Naive thymus-derived CD4-positive, alpha-beta T cell (primary cell): Measurements from ENCODE around the gene ACOXL. TPM values are rescaled to one million over a fixed set of nuclear protein-coding genes. Genes with fewer than 3 reads are reported as not detected.
A peak's percentile ranks its signal among the peaks of the same experiment; 100 is the strongest.
"Not testable (repeated sequence)": the region's sequence is repeated elsewhere in the genome, so short reads cannot be mapped to it uniquely, and the experiment has no call there.

Experiments used
- ATAC-seq: fragments of 150-1000 bp; cut with Tn5 transposase; 2 replicates; pipeline ENCODE4 v1.10.0; 2021; ENCODE audit warnings: mild to moderate bottlenecking, moderate library complexity
- CTCF ChIA-PET: fragments of 350-600 bp; sonication (Branson Sonifier 250); formaldehyde crosslinking; loops from one replicate; lab custom pipeline; 2021; ENCODE audit warnings: antibody characterized with exemption; lab: Charles Lee
- POLR2A ChIA-PET: fragments of 350-600 bp; sonication (Branson Sonifier 250); formaldehyde crosslinking; loops from one replicate; lab custom pipeline; 2021; ENCODE audit warnings: antibody characterized with exemption, inconsistent platforms; lab: Charles Lee
- DNase-seq, 9 donors: peaks; one replicate each; pipeline versions ENCODE4 v3.0.0 to v3.0.0-alpha.2; 2020 to 2022; ENCODE audit warnings: mixed read lengths in 1 of 9
- H3K27ac ChIP-seq: one replicate; pipeline ENCODE4 v1.7.0; 2013; ENCODE audit warnings: mild to moderate bottlenecking, low read depth, low read length, moderate library complexity
- H3K27me3 ChIP-seq, 2 donors: one replicate each; pipeline ENCODE4 v1.7.0; 2013; ENCODE audit warnings: low read length in 2 of 2, mild to moderate bottlenecking in 2 of 2, moderate library complexity in 2 of 2; ENCODE audit not compliant: control insufficient read depth in 2 of 2, insufficient read depth in 2 of 2
- H3K36me3 ChIP-seq, 3 experiments: 1 replicate in 2 of 3; 2 replicates in 1 of 3; pipeline ENCODE4 v1.7.0; 2013; ENCODE audit warnings: low read length in 3 of 3, mild to moderate bottlenecking in 3 of 3, moderate library complexity in 1 of 3; ENCODE audit not compliant: insufficient read depth in 3 of 3, control insufficient read depth in 2 of 3
- H3K4me1 ChIP-seq, 2 donors: one replicate each; pipeline ENCODE4 v1.7.0; 2013; ENCODE audit warnings: low read length in 2 of 2, mild to moderate bottlenecking in 2 of 2, moderate library complexity in 1 of 2; ENCODE audit not compliant: control insufficient read depth in 2 of 2, insufficient read depth in 2 of 2
- H3K4me3 ChIP-seq: 2 replicates; pipeline ENCODE4 v1.7.0; 2013; ENCODE audit warnings: mild to moderate bottlenecking, low read length
- H3K9me3 ChIP-seq, 3 experiments: 1 replicate in 2 of 3; 2 replicates in 1 of 3; pipeline ENCODE4 v1.7.0; 2013; ENCODE audit warnings: low read length in 3 of 3; ENCODE audit not compliant: control insufficient read depth in 2 of 3
- H3K27ac Mint-ChIP-seq, 9 donors: one replicate each; pipeline ENCODE4 v1.8.0; 2020 to 2022; ENCODE audit warnings: mixed read lengths in 9 of 9, mild to moderate bottlenecking in 8 of 9, moderate library complexity in 5 of 9, inconsistent platforms in 2 of 9
- H3K27me3 Mint-ChIP-seq, 5 donors: one replicate each; pipeline ENCODE4 v1.8.0; 2021 to 2022; ENCODE audit warnings: mixed read lengths in 5 of 5, mild to moderate bottlenecking in 1 of 5
- H3K36me3 Mint-ChIP-seq, 5 donors: one replicate each; pipeline ENCODE4 v1.8.0; 2020 to 2022; ENCODE audit warnings: mixed read lengths in 5 of 5, mild to moderate bottlenecking in 3 of 5, inconsistent platforms in 1 of 5
- H3K4me1 Mint-ChIP-seq, 7 donors: one replicate each; pipeline ENCODE4 v1.8.0; 2020 to 2022; ENCODE audit warnings: mixed read lengths in 7 of 7, mild to moderate bottlenecking in 3 of 7, inconsistent platforms in 1 of 7
- H3K4me3 Mint-ChIP-seq, 10 donors: one replicate each; pipeline ENCODE4 v1.8.0; 2020 to 2022; ENCODE audit warnings: mild to moderate bottlenecking in 10 of 10, mixed read lengths in 10 of 10, moderate library complexity in 6 of 10, inconsistent platforms in 2 of 10
- H3K9me3 Mint-ChIP-seq, 11 donors: one replicate each; pipeline ENCODE4 v1.8.0; 2020 to 2022; ENCODE audit warnings: mixed read lengths in 11 of 11, mild to moderate bottlenecking in 4 of 11, inconsistent platforms in 1 of 11, moderate library complexity in 1 of 11
- intact Hi-C, 2 donors: fragments of 100-400 bp; cut with micrococcal nuclease; formaldehyde crosslinking; loops; one replicate each; pipeline ENCODE4 v1.15.1; 2023
- polyA plus RNA-seq, 2 donors: library from polyadenylated mRNA; unstranded; fragments of 300-500 nt; fragmentation: Illumina TruSeq; gene quantifications; one replicate each; pipeline ENCODE4 v1.2.3, GENCODE V29; 2021
- total RNA-seq, 6 experiments: library from RNA in 5 of 6; stranded (reverse) in 5 of 6; gene quantifications; 1 replicate in 5 of 6; 2 replicates in 1 of 6; pipeline ENCODE4 v1.2.3 and lab custom pipeline; 2021 to 2026

Gene ACOXL
- total and polyA plus RNA-seq, 7 experiments from 2014 or later: 0.29 TPM; not detected in 6

DNA sequence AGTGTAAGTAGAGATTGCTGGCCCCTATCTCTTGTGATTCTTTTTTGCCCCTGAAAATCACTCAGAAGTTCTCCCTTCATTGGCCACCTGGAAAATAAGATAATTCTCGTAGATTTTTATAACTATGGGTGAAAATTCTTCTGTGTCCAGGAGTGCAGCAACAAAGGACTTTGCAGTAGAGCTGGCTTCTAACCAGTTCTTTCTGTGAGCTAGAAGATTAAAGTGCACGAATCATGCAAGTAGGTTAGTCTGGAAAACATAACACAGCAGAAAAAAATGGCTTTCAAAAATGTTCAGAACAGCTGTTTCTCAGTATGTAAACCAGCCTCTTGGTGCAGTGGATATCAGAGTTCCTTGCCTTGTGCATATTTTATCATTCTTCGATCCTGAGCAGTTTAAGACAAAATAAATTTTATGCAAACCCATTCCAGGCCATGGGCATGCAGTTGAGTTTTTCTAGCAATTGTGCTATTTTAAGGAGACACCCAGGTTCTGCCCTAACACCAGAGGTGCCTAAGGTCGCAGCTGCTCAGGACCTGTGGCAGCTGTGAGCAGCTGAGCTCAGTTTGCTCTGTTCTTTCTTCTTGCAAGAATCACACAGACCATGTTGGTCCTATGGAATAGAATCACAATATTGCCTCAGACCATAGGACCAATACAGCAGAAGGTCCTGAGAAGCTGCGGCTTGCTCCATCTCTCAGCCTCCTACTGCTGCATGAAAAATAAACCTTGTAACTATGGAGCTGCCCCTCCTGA, 307.4 kb downstream of the ACOXL start:
- Mint-ChIP-seq H3K27me3 (peaks cover 4 to 35% (median 6%) of the 10 kb centered on the region in 5 donors), H3K4me1 (peaks cover 0 to 23% (median 16%) of the 10 kb centered on the region in 7 donors), H3K4me3 (no peak overlapping the region), H3K9me3 (no peaks in the 10 kb centered on the region), H3K27ac (no peak overlapping the region), H3K36me3 (no peaks in the 10 kb centered on the region)
- no peaks in the 10 kb centered on the region for H3K4me1 ChIP-seq
- DNase-seq (no peak), ATAC-seq (no peak)
- intact Hi-C loops: no loop called here
- no peak overlapping the region for H3K4me3 ChIP-seq
- no peaks in the 10 kb centered on the region for H3K27me3 ChIP-seq
- ChIA-PET CTCF (no interaction called here), POLR2A (no interaction called here)
- H3K9me3 ChIP-seq: no peaks in the 10 kb centered on the region
- H3K36me3 ChIP-seq: no peaks in the 10 kb centered on the region
- no peak overlapping the region for H3K27ac ChIP-seq

DNA sequence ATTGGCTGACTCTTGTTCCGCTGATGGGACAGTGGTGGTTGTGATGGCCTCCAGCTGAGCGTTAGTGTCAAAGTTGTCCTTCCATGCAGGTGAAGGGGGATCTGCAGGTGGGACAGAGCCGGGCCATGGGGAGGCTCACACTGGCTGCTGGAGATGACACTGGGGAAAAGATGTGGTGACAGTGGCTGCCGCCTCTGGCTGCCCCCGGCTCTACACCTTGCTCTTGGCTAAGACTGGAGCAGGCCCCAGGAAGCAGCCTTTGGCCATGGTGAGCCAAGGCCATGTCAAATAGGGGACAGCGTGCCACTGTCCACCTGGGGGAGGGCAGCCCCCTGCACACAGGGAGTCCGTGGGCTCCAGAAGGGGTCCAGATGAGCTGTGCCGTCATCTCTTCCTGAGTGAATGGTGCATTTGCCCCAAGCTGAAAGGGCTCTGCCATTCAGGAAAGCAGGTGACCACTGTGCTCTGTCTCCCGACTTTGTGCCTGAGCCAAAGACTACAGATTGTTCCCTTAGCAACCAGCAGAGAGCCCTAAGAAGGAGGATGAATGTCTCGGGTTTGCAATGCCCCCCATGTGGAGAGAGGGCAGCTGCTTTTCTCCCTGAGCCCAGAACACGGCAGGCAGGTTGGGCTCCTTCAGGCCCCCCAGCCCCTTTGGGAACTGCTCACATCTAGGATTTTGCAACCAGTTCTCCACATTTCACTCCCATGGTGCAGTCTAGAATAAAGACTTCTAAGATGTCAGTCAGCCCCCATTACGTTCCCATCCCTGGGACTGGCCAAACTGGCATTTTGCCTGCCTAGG, 309.2 kb downstream of the ACOXL start:
- intact Hi-C loops: no loop called here
- peaks cover 4 to 28% (median 6%) of the 10 kb centered on the region in 5 donors for H3K27me3 Mint-ChIP-seq
- peaks cover 0 to 2% (median 0%) of the 10 kb centered on the region in 5 donors for H3K36me3 Mint-ChIP-seq
- H3K4me1 Mint-ChIP-seq: peaks cover 0 to 24% (median 20%) of the 10 kb centered on the region in 7 donors
- no peak overlapping the region for H3K4me3 ChIP-seq
- no peak for DNase-seq
- no peaks in the 10 kb centered on the region for H3K4me1 ChIP-seq
- ChIA-PET CTCF (no interaction called here), POLR2A (no interaction called here)
- H3K27ac ChIP-seq: no peak overlapping the region
- no peak for ATAC-seq
- peak overlapping the region in 1 of 10 donors; percentile 11 for H3K4me3 Mint-ChIP-seq
- H3K9me3 Mint-ChIP-seq: peaks cover 0 to 7% (median 0%) of the 10 kb centered on the region in 11 donors
- no peaks in the 10 kb centered on the region for H3K27me3 ChIP-seq
- H3K9me3 ChIP-seq: no peaks in the 10 kb centered on the region
- no peaks in the 10 kb centered on the region for H3K36me3 ChIP-seq
- no peak overlapping the region for H3K27ac Mint-ChIP-seq

DNA sequence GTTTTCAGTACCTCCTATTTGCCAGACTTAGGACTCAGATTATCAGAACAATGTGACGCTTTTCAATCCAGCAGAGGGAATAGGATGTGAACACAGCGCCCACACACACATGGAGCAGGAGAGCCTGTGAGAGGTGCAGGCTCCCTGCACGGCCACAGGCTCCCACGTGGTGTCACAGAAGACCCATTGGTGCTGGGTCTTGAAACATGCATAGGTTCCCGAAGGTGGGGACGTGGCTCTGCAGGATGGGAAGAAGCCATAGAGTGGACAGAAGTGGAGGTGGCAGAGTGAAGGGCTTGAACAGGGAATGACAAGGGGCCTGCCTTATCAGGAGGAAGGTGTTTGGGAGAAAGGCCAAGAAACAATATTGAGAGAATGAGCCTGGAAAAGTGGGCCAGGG, 309.9 kb downstream of the ACOXL start:
- Mint-ChIP-seq H3K27me3 (peaks cover 4 to 24% (median 6%) of the 10 kb centered on the region in 5 donors), H3K36me3 (peaks cover 0 to 8% (median 0%) of the 10 kb centered on the region in 5 donors), H3K27ac (peak overlapping the region in 1 of 9 donors; percentile 51), H3K9me3 (peaks cover 0 to 10% (median 0%) of the 10 kb centered on the region in 11 donors), H3K4me3 (peak overlapping the region in 1 of 10 donors; percentile 11), H3K4me1 (peaks cover 0 to 24% (median 20%) of the 10 kb centered on the region in 7 donors)
- ATAC-seq (no peak), DNase-seq (no peak)
- ChIA-PET POLR2A (no interaction called here), CTCF (no interaction called here)
- no peak overlapping the region for H3K4me3 ChIP-seq
- no peaks in the 10 kb centered on the region for H3K36me3 ChIP-seq
- intact Hi-C loops: no loop called here
- H3K9me3 ChIP-seq: no peaks in the 10 kb centered on the region
- no peaks in the 10 kb centered on the region for H3K27me3 ChIP-seq
- H3K27ac ChIP-seq: no peak overlapping the region
- H3K4me1 ChIP-seq: no peaks in the 10 kb centered on the region

DNA sequence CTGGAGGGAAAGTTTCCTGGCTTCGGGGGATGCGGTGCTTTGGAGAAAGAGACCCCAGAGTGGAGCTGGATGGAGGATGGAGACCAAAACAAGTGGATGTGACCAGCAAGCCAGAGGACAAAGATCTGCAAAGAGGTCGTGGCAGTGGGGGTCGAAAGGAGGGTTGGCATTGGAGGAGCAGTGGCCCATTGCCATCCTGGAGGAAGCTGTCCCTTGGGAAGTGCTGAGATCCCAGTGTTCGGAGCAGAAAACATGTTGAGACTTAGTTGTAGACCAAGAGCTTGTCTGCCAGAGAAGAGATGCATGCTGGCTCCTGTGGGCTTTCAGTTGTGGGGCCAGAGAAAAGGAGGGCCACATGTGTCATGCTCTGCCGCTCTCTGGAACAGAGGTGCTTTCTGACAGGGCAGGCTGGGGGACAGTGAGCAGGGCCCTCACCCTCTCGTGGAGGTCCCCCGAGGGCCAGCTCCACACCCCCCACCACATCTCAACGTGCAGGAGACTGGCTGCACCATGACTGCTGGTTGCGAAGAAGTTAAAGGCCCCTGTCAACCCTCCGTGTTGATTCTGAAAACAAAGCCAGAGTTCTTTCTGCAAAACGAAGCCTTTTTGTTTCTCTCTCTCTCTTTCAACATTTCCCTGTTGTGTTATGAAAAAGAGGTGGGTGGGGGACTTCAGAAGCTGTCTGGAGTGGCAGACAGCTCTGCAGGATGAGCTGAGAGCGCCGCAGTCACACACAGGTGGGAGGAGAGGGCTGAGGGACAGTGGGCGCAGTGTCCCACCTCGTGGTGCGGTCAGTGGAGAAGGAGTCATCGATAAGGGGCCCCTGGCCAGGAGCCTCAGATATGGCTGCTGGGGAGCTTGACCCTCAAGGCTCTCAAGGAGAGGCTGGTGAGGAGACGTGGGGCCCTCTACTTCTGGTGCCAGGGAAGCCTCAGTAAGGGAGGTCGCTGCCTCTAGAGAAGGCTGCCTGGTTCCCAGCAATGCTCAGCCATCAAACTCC, 310.7 kb downstream of the ACOXL start:
- Histone ChIP-seq H3K4me3 (no peak overlapping the region), H3K9me3 (no peaks in the 10 kb centered on the region), H3K4me1 (no peaks in the 10 kb centered on the region), H3K36me3 (no peaks in the 10 kb centered on the region), H3K27me3 (no peaks in the 10 kb centered on the region), H3K27ac (no peak overlapping the region)
- Mint-ChIP-seq H3K9me3 (peaks cover 0 to 11% (median 0%) of the 10 kb centered on the region in 11 donors), H3K27me3 (peaks cover 4 to 24% (median 6%) of the 10 kb centered on the region in 5 donors), H3K27ac (peak overlapping the region in 4 of 9 donors; percentile 25 to 85 (median 56)), H3K36me3 (peaks cover 0 to 8% (median 0%) of the 10 kb centered on the region in 5 donors), H3K4me3 (peak overlapping the region in 3 of 10 donors; percentile 10 to 32 (median 11)), H3K4me1 (peaks cover 0 to 24% (median 20%) of the 10 kb centered on the region in 7 donors)
- intact Hi-C loops: no loop called here
- peak in 1 of 9 donors; percentile 53 for DNase-seq
- CTCF ChIA-PET: interaction anchor here (0.6 kb wide), 1 partner anchor 40 kb away, joined by 7 read pairs; no protein-coding TSS in a partner anchor
- peak; percentile 36 for ATAC-seq
- POLR2A ChIA-PET: no interaction called here

DNA sequence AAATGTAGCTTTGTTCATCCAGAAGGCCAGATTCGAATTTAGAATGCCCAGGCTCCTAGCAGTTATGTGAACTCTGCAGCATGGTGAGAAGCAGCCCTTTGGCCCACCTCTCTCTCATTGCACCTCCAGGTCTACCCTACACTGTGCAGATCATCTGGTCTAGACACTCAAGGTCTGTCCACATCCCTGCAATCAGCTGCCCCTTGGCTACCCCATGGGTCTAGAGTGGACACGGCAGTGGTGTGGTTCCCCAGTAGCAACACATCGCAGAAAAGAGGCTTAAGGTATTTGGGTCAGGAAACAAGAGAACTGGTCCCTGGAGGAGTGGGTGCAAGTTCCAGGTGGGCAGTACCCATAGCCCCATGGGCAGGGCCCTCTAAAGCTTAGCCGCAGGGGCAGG, 311.7 kb downstream of the ACOXL start:
- H3K4me1 ChIP-seq: no peaks in the 10 kb centered on the region
- H3K4me3 ChIP-seq: no peak overlapping the region
- no peak for ATAC-seq
- H3K9me3 ChIP-seq: no peaks in the 10 kb centered on the region
- POLR2A ChIA-PET: no interaction called here
- Mint-ChIP-seq H3K9me3 (peaks cover 0 to 13% (median 0%) of the 10 kb centered on the region in 11 donors), H3K4me1 (peaks cover 0 to 21% (median 18%) of the 10 kb centered on the region in 7 donors), H3K4me3 (no peak overlapping the region), H3K36me3 (peaks cover 0 to 8% (median 0%) of the 10 kb centered on the region in 5 donors), H3K27me3 (peaks cover 4 to 29% (median 6%) of the 10 kb centered on the region in 5 donors), H3K27ac (no peak overlapping the region)
- H3K36me3 ChIP-seq: no peaks in the 10 kb centered on the region
- intact Hi-C loops: no loop called here
- no peaks in the 10 kb centered on the region for H3K27me3 ChIP-seq
- no peak for DNase-seq
- no peak overlapping the region for H3K27ac ChIP-seq
- CTCF ChIA-PET: no interaction called here

DNA sequence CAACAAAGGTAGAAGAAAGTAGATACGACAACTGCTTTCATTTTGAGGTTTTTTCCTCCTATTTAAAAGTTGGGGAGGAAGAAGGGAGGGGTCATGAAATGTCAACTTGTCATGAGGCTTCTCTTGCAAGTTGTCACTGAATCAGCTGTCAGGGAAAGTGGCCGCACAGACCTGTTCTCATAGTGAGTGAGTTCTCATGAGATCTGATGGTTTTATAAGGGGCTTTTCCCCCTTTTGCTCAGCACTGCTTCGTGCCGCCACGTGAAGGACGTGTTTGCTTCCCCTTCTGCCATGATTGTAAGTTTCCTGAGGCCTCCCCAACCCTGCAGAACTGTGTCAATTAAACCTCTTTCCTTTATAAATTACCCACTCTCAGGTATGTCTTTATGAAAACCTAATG, 312.9 kb downstream of the ACOXL start:
- H3K27ac ChIP-seq, intact Hi-C loops, DNase-seq, H3K27me3 ChIP-seq, H3K36me3 ChIP-seq, H3K4me1 ChIP-seq, H3K4me3 ChIP-seq, POLR2A ChIA-PET, ATAC-seq, H3K36me3 Mint-ChIP-seq, H3K9me3 ChIP-seq, CTCF ChIA-PET, H3K4me3 Mint-ChIP-seq: not testable (repeated sequence)
- Mint-ChIP-seq H3K27ac (peak overlapping the region in 1 of 9 donors; percentile 82), H3K9me3 (peaks cover 0 to 13% (median 0%) of the 10 kb centered on the region in 11 donors), H3K27me3 (peaks cover 4 to 28% (median 6%) of the 10 kb centered on the region in 5 donors), H3K4me1 (peaks cover 0 to 27% (median 19%) of the 10 kb centered on the region in 7 donors)
